ENCODE data around the gene RAMP3.

GRCh38 chr7:45151967-45152366 lies 5.6 kb upstream of the RAMP3 start:
- no peak for TF ChIP-seq CTCF (IDR thresholded peaks at IDR 0.05)
- TF ChIP-seq POLR2A (IDR thresholded peaks at IDR 0.05): no peak
